ENCODE measurements around the gene SYF2.

SYF2 gene

DNA sequence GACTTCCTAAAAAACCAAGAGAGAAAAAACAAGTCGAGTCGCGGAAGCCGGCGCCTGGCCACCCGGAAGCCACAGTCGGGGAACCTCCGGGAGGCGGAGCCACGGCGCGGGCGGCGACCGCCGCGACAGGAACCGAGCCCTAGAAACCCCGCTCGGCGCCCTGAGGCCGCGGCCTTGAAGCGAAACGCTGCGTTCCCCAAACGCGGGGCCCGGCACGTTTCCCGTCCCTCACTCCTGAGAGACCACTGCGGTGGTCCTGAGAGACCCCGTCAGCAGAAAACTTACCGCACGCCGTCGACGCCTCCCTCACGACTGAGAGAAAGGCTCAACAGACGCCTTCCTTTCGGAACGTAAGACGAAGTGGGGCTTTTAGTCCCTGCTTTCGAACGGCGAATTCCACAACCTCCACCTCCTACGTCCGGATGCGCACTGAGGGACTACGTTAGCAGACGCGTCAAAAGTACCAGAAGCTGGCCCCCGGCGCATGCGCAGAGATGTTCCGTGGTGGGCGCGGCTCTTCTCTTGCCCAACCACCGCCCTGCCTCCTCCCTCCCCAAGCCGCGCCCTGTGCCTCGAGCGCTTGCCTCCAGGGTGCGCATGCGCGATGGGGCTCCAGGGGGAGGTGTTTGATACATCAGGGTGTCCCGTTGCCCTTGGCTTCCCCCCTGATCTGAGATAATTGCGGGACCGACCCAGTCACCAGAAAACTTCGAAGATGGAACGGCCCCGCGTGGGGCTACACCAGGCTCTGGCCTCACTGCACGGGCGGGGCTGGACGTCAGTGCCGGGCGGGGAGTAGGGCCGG lies 14.9 kb upstream of the SYF2 start, which contains the start of gene RSRP1 (continued):
- TF ChIP-seq, protein P1, sequence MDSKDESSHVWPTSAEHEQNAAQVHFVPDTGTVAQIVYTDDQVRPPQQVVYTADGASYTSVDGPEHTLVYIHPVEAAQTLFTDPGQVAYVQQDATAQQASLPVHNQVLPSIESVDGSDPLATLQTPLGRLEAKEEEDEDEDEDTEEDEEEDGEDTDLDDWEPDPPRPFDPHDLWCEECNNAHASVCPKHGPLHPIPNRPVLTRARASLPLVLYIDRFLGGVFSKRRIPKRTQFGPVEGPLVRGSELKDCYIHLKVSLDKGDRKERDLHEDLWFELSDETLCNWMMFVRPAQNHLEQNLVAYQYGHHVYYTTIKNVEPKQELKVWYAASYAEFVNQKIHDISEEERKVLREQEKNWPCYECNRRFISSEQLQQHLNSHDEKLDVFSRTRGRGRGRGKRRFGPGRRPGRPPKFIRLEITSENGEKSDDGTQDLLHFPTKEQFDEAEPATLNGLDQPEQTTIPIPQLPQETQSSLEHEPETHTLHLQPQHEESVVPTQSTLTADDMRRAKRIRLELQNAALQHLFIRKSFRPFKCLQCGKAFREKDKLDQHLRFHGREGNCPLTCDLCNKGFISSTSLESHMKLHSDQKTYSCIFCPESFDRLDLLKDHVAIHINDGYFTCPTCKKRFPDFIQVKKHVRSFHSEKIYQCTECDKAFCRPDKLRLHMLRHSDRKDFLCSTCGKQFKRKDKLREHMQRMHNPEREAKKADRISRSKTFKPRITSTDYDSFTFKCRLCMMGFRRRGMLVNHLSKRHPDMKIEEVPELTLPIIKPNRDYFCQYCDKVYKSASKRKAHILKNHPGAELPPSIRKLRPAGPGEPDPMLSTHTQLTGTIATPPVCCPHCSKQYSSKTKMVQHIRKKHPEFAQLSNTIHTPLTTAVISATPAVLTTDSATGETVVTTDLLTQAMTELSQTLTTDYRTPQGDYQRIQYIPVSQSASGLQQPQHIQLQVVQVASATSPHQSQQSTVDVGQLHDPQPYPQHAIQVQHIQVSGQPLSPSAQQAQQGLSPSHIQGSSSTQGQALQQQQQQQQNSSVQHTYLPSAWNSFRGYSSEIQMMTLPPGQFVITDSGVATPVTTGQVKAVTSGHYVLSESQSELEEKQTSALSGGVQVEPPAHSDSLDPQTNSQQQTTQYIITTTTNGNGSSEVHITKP (tag by site-specific recombination; IDR thresholded peaks at IDR 0.05) = peak; percentile 98
- no peak for TF ChIP-seq ZNF140 (tag by site-specific recombination; IDR thresholded peaks at IDR 0.05)
- 0 out of 2 replicates have a peak, but pooled peaks have one; percentile 32 for TF ChIP-seq OSR2 (tag by site-specific recombination; IDR thresholded peaks at IDR 0.05)
- TF ChIP-seq WT1 (tag by site-specific recombination; IDR thresholded peaks at IDR 0.05) = no peak; the same call in 1 of the 2 replicates
- TF ChIP-seq, protein P2, sequence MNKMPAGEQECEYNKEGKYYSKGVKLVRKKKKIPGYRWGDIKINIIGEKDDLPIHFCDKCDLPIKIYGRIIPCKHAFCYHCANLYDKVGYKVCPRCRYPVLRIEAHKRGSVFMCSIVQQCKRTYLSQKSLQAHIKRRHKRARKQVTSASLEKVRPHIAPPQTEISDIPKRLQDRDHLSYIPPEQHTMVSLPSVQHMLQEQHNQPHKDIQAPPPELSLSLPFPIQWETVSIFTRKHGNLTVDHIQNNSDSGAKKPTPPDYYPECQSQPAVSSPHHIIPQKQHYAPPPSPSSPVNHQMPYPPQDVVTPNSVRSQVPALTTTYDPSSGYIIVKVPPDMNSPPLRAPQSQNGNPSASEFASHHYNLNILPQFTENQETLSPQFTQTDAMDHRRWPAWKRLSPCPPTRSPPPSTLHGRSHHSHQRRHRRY (tag by site-specific recombination; IDR thresholded peaks at IDR 0.05) = 0 out of 2 replicates have a peak, but pooled peaks have one; percentile 36
- no peak for TF ChIP-seq ZNF529 (tag by site-specific recombination; IDR thresholded peaks at IDR 0.05; ENCODE audit: insufficient replicate concordance)
- TF ChIP-seq EGR2 (tag by site-specific recombination; IDR thresholded peaks at IDR 0.05; ENCODE audit: low read depth) = peak; percentile 67
- TF ChIP-seq, protein P3, sequence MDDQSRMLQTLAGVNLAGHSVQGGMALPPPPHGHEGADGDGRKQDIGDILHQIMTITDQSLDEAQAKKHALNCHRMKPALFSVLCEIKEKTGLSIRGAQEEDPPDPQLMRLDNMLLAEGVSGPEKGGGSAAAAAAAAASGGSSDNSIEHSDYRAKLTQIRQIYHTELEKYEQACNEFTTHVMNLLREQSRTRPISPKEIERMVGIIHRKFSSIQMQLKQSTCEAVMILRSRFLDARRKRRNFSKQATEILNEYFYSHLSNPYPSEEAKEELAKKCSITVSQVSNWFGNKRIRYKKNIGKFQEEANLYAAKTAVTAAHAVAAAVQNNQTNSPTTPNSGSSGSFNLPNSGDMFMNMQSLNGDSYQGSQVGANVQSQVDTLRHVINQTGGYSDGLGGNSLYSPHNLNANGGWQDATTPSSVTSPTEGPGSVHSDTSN (CRISPR knock-in tag; IDR thresholded peaks at IDR 0.05) = 0 out of 2 replicates have a peak, but pooled peaks have one; percentile 16
- TF ChIP-seq, protein P4, sequence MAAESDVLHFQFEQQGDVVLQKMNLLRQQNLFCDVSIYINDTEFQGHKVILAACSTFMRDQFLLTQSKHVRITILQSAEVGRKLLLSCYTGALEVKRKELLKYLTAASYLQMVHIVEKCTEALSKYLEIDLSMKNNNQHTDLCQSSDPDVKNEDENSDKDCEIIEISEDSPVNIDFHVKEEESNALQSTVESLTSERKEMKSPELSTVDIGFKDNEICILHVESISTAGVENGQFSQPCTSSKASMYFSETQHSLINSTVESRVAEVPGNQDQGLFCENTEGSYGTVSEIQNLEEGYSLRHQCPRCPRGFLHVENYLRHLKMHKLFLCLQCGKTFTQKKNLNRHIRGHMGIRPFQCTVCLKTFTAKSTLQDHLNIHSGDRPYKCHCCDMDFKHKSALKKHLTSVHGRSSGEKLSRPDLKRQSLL (tag by site-specific recombination; IDR thresholded peaks at IDR 0.05) = peak; percentile 36; the same call in 1 of the 2 replicates
- TF ChIP-seq ZNF76 (tag by site-specific recombination; IDR thresholded peaks at IDR 0.05; ENCODE audit: borderline replicate concordance, low read depth) = peak; percentile 78
- no peak for TF ChIP-seq IKZF3 (tag by site-specific recombination; IDR thresholded peaks at IDR 0.05)
- peak; percentile 97 for TF ChIP-seq ZFP37 (tag by site-specific recombination; IDR thresholded peaks at IDR 0.05)
- TF ChIP-seq, protein P5, sequence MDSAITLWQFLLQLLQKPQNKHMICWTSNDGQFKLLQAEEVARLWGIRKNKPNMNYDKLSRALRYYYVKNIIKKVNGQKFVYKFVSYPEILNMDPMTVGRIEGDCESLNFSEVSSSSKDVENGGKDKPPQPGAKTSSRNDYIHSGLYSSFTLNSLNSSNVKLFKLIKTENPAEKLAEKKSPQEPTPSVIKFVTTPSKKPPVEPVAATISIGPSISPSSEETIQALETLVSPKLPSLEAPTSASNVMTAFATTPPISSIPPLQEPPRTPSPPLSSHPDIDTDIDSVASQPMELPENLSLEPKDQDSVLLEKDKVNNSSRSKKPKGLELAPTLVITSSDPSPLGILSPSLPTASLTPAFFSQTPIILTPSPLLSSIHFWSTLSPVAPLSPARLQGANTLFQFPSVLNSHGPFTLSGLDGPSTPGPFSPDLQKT (IDR thresholded peaks at IDR 0.05; ENCODE audit: borderline replicate concordance, low read depth, low read length) = no peak
- no peak for TF ChIP-seq ZNF654 (tag by site-specific recombination; IDR thresholded peaks at IDR 0.05; ENCODE audit: low read depth)
- TF ChIP-seq, protein P6, sequence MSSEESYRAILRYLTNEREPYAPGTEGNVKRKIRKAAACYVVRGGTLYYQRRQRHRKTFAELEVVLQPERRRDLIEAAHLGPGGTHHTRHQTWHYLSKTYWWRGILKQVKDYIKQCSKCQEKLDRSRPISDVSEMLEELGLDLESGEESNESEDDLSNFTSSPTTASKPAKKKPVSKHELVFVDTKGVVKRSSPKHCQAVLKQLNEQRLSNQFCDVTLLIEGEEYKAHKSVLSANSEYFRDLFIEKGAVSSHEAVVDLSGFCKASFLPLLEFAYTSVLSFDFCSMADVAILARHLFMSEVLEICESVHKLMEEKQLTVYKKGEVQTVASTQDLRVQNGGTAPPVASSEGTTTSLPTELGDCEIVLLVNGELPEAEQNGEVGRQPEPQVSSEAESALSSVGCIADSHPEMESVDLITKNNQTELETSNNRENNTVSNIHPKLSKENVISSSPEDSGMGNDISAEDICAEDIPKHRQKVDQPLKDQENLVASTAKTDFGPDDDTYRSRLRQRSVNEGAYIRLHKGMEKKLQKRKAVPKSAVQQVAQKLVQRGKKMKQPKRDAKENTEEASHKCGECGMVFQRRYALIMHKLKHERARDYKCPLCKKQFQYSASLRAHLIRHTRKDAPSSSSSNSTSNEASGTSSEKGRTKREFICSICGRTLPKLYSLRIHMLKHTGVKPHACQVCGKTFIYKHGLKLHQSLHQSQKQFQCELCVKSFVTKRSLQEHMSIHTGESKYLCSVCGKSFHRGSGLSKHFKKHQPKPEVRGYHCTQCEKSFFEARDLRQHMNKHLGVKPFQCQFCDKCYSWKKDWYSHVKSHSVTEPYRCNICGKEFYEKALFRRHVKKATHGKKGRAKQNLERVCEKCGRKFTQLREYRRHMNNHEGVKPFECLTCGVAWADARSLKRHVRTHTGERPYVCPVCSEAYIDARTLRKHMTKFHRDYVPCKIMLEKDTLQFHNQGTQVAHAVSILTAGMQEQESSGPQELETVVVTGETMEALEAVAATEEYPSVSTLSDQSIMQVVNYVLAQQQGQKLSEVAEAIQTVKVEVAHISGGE (tag by site-specific recombination; conservative IDR thresholded peaks at IDR 0.05; ENCODE audit: low read depth) = peak; percentile 89
- TF ChIP-seq ZNF404 (tag by site-specific recombination; IDR thresholded peaks at IDR 0.05) = no peak
- peak; percentile 86 for TF ChIP-seq ZBTB8A (tag by site-specific recombination; IDR thresholded peaks at IDR 0.05)
- no peak for TF ChIP-seq ZNF473 (tag by site-specific recombination; IDR thresholded peaks at IDR 0.05)
- TF ChIP-seq, protein P7, sequence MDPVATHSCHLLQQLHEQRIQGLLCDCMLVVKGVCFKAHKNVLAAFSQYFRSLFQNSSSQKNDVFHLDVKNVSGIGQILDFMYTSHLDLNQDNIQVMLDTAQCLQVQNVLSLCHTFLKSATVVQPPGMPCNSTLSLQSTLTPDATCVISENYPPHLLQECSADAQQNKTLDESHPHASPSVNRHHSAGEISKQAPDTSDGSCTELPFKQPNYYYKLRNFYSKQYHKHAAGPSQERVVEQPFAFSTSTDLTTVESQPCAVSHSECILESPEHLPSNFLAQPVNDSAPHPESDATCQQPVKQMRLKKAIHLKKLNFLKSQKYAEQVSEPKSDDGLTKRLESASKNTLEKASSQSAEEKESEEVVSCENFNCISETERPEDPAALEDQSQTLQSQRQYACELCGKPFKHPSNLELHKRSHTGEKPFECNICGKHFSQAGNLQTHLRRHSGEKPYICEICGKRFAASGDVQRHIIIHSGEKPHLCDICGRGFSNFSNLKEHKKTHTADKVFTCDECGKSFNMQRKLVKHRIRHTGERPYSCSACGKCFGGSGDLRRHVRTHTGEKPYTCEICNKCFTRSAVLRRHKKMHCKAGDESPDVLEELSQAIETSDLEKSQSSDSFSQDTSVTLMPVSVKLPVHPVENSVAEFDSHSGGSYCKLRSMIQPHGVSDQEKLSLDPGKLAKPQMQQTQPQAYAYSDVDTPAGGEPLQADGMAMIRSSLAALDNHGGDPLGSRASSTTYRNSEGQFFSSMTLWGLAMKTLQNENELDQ (tag by site-specific recombination; IDR thresholded peaks at IDR 0.05; ENCODE audit: low read depth) = no peak
- TF ChIP-seq, protein P8, sequence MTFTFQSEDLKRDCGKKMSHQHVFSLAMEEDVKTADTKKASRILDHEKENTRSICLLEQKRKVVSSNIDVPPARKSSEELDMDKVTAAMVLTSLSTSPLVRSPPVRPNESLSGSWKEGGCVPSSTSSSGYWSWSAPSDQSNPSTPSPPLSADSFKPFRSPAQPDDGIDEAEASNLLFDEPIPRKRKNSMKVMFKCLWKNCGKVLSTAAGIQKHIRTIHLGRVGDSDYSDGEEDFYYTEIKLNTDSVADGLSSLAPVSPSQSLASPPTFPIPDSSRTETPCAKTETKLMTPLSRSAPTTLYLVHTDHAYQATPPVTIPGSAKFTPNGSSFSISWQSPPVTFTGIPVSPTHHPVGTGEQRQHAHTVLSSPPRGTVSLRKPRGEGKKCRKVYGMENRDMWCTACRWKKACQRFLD (tag by site-specific recombination; IDR thresholded peaks at IDR 0.05) = no peak
- peak; percentile 54; the same call in 1 of the 2 replicates for TF ChIP-seq GLI4 (tag by site-specific recombination; IDR thresholded peaks at IDR 0.05)
- no peak for TF ChIP-seq ZNF747 (tag by site-specific recombination; IDR thresholded peaks at IDR 0.05)

All from HEK293 (cell line).